ENCODE data around the gene ART3. TPM values are rescaled to one million over a fixed set of nuclear protein-coding genes. Genes with fewer than 3 reads are reported as not detected.

ART3 gene
- total RNA-seq, 4 donors from 2014 or later: 55.2 to 91.0 (median 83.4) TPM

DNA sequence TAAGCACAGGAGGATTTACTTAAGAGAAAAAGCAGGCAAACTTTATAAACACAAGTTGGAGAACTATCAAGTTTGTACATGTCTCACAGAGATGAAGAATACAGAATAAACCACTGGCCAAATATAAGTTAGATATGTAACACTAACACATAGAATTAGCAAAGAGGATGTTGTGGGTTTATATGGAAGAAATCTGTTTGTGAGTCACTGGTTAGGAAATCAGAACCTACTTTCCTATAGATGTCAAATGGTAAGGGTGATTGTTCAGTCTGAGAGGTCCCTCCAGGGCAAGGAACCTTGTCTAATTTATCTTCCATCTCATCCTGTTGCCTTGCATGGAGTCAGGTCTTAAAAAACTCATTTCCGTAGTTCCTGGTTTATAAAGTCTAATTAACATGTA lies 14.8 kb upstream of the ART3 start:
- in situ Hi-C loops (cut with MboI; ENCODE audit: low sequenced_read_pairs in 4 of 4): no loop called here
- TF ChIP-seq CTCF (IDR thresholded peaks at IDR 0.05 in 4 of 5, conservative IDR thresholded peaks at IDR 0.05 in 1 of 5) (no peak), POLR2A (IDR thresholded peaks at IDR 0.05) (no peak)
- Histone ChIP-seq H3K4me3 (no peak overlapping the region), H3K36me3 (no peaks in the 10 kb centered on the region), H3K9me3 (no peaks in the 10 kb centered on the region), H3K4me1 (no peaks in the 10 kb centered on the region), H3K27me3 (no peaks in the 10 kb centered on the region), H3K27ac (no peak overlapping the region)
- ATAC-seq (no peak), DNase-seq (no peak)
- intact Hi-C loops (cut with DNase I; ENCODE audit: low total_unique reads): no loop called here

GRCh38 chr4:76060506-76060905 lies 14.0 kb upstream of the ART3 start:
- intact Hi-C loops (cut with DNase I; ENCODE audit: low total_unique reads) (no loop called here), in situ Hi-C loops (cut with MboI; ENCODE audit: low sequenced_read_pairs in 4 of 4) (no loop called here)
- H3K4me3 ChIP-seq: no peak overlapping the region
- no peak for TF ChIP-seq CTCF (IDR thresholded peaks at IDR 0.05 in 4 of 5, conservative IDR thresholded peaks at IDR 0.05 in 1 of 5)
- no peak for TF ChIP-seq POLR2A (IDR thresholded peaks at IDR 0.05)
- H3K9me3 ChIP-seq: no peaks in the 10 kb centered on the region
- no peak for ATAC-seq
- H3K27ac ChIP-seq: no peak overlapping the region
- no peaks in the 10 kb centered on the region for H3K27me3 ChIP-seq
- H3K4me1 ChIP-seq: no peaks in the 10 kb centered on the region
- H3K36me3 ChIP-seq: no peaks in the 10 kb centered on the region
- DNase-seq: no peak

DNA sequence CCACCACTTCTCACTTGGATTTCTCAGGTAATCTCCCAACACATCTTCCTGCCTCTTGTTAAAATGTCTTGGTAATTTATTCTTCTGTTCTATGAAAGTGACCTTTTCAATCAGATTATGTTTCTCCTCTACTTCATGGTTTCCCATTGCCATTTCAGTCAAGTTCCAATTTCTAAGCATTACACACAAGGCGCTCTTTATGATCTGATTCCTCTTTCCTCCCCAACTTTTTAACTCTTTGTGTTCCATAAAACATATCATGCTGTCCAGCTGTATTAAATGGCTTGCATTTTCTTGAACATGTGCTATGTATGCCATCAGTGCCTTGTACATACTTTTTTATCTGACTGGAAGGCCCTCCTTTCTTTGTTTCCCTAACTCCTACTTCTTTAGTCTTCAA lies 13.1 kb upstream of the ART3 start:
- ATAC-seq (no peak), DNase-seq (no peak)
- Histone ChIP-seq H3K27me3 (no peaks in the 10 kb centered on the region), H3K9me3 (no peaks in the 10 kb centered on the region), H3K4me1 (no peaks in the 10 kb centered on the region), H3K27ac (no peak overlapping the region), H3K4me3 (no peak overlapping the region), H3K36me3 (no peaks in the 10 kb centered on the region)
- TF ChIP-seq POLR2A (IDR thresholded peaks at IDR 0.05) (no peak), CTCF (IDR thresholded peaks at IDR 0.05 in 4 of 5, conservative IDR thresholded peaks at IDR 0.05 in 1 of 5) (no peak)
- intact Hi-C loops (cut with DNase I; ENCODE audit: low total_unique reads) (no loop called here), in situ Hi-C loops (cut with MboI; ENCODE audit: low sequenced_read_pairs in 4 of 4) (no loop called here)

DNA sequence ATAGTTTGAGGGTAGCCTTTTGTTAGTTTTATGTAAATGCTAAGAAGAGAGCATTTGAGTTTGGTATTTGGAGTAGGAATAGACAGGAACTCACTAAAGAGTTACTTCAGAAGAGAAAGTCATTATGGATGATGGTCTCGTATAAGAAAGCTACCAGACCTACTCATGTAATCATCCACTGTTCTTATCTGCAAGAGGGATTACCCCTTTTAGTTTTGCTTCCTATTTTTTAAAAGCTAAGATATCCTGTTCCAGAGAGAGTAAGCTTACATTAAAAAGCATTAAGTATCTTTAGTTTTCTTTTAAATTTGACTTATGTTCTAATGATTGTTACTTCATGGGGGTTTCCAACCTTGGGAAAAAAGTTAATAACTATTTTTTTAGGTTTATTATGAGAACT lies 12.5 kb upstream of the ART3 start:
- ATAC-seq (no peak), DNase-seq (no peak)
- no peaks in the 10 kb centered on the region for H3K9me3 ChIP-seq
- intact Hi-C loops (cut with DNase I; ENCODE audit: low total_unique reads) (no loop called here), in situ Hi-C loops (cut with MboI; ENCODE audit: low sequenced_read_pairs in 4 of 4) (no loop called here)
- no peak overlapping the region for H3K4me3 ChIP-seq
- no peaks in the 10 kb centered on the region for H3K27me3 ChIP-seq
- no peak overlapping the region for H3K27ac ChIP-seq
- no peaks in the 10 kb centered on the region for H3K4me1 ChIP-seq
- TF ChIP-seq CTCF (IDR thresholded peaks at IDR 0.05 in 4 of 5, conservative IDR thresholded peaks at IDR 0.05 in 1 of 5): no peak
- TF ChIP-seq POLR2A (IDR thresholded peaks at IDR 0.05): no peak
- H3K36me3 ChIP-seq: no peaks in the 10 kb centered on the region

DNA sequence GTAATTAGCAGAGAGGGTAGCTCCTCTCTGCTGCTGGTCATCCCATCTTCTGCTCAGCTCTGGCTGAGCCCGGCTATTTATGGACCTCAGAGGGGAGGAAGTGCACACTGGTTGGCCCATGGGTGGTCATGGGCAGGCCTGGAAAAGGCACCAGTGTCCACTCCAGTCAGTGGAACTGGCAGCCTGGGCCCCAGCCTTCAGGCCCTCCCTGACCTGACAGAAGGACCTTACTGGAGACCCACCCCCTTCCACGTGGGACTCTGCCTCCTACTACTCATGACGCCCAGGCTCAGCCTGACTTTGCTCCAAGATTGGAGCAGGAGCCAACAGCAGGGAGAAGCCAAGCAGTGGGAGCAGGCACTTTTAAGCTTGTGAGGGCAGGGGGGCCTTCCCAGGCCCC lies 8.0 kb upstream of the ART3 start:
- Histone ChIP-seq H3K36me3 (no peaks in the 10 kb centered on the region), H3K4me3 (no peak overlapping the region), H3K4me1 (no peaks in the 10 kb centered on the region), H3K9me3 (no peaks in the 10 kb centered on the region), H3K27ac (no peak overlapping the region), H3K27me3 (no peaks in the 10 kb centered on the region)
- no peak for TF ChIP-seq POLR2A (IDR thresholded peaks at IDR 0.05)
- no peak for TF ChIP-seq CTCF (IDR thresholded peaks at IDR 0.05 in 4 of 5, conservative IDR thresholded peaks at IDR 0.05 in 1 of 5)
- DNase-seq: no peak
- in situ Hi-C loops (cut with MboI; ENCODE audit: low sequenced_read_pairs in 4 of 4): loop anchor here in 3 of 4 donors (5.0 kb wide), 2 partner anchors 69 to 74 kb away; partner anchors contain the start of gene SDAD1 (in 1 of the 3)
- intact Hi-C loops (cut with DNase I; ENCODE audit: low total_unique reads): no loop called here
- ATAC-seq: no peak
